ENCODE measurements around the gene PLIN3. TPM values are rescaled to one million over a fixed set of nuclear protein-coding genes. Genes with fewer than 3 reads are reported as not detected.

Gene PLIN3
- total and polyA plus RNA-seq, 11 donors, result 10.0 to 102 (median 22.9) TPM

- Histone ChIP-seq H3K4me1 (peaks cover 0 to 5% (median 0%) of the 10 kb centered on the region in 12 donors), H3K27ac (peak overlapping the region in 5 of 12 donors; percentile 71 to 80 (median 78)), H3K27me3 (peaks cover 0 to 12% (median 0%) of the 10 kb centered on the region in 9 donors), H3K9me3 (no peaks in the 10 kb centered on the region), H3K36me3 (no peaks in the 10 kb centered on the region), H3K4me3 (no peak overlapping the region)
- no peak for TF ChIP-seq POLR2A (IDR thresholded peaks at IDR 0.05)
- TF ChIP-seq CTCF (IDR thresholded peaks at IDR 0.05), result no peak
- 94 to 95% (median 95%) methylated on average over 11 of the region's 11 CpGs for WGBS, 4 donors
- intact Hi-C loops (cut with DNase I), result no loop called here
- no peak for ATAC-seq
- no peak for DNase-seq
These were observed 11.6 kb upstream of the PLIN3 start for GRCh38 chr19:4879041-4879440.

- Histone ChIP-seq H3K36me3 (no peaks in the 10 kb centered on the region), H3K27ac (peak overlapping the region in 10 of 12 donors; percentile 22 to 80 (median 74)), H3K9me3 (no peaks in the 10 kb centered on the region), H3K27me3 (peaks cover 0 to 12% (median 0%) of the 10 kb centered on the region in 9 donors), H3K4me3 (no peak overlapping the region), H3K4me1 (peaks cover 0 to 5% (median 0%) of the 10 kb centered on the region in 12 donors)
- DNase-seq (peak in 2 of 5 donors; percentile 47 to 65), ATAC-seq (peak; percentile 61 to 83 (median 70))
- TF ChIP-seq POLR2A (IDR thresholded peaks at IDR 0.05), result no peak
- no peak for TF ChIP-seq CTCF (IDR thresholded peaks at IDR 0.05)
- 36 to 58% (median 44%) methylated on average over 10 to 23 of the region's 23 CpGs for WGBS, 4 donors
- intact Hi-C loops (cut with DNase I), result no loop called here
These were observed 11.1 kb upstream of the PLIN3 start for GRCh38 chr19:4878491-4878968.

GRCh38 chr19:4877753-4878490 is 10.5 kb upstream of the PLIN3 start:
- WGBS, 4 donors, result 49 to 77% (median 63%) methylated on average over 16 to 30 of the region's 30 CpGs
- no peaks in the 10 kb centered on the region for H3K36me3 ChIP-seq

More at GRCh38 chr19:4877753-4878490, 10.5 kb upstream of the PLIN3 start:
- intact Hi-C loops (cut with DNase I), result no loop called here
- Histone ChIP-seq H3K27me3 (peaks cover 0 to 12% (median 0%) of the 10 kb centered on the region in 9 donors), H3K9me3 (no peaks in the 10 kb centered on the region), H3K4me1 (peaks cover 0 to 5% (median 0%) of the 10 kb centered on the region in 12 donors), H3K4me3 (no peak overlapping the region), H3K27ac (peak overlapping the region in 11 of 12 donors; percentile 4 to 80 (median 73))
- peak; percentile 91 to 97 (median 94) for ATAC-seq
- TF ChIP-seq POLR2A (IDR thresholded peaks at IDR 0.05) (no peak), CTCF (IDR thresholded peaks at IDR 0.05) (no peak)
- peak in 4 of 5 donors; percentile 42 to 74 (median 68) for DNase-seq
